K562 (cell line): ENCODE results near the gene NLRP4. TPM values are rescaled to one million over a fixed set of nuclear protein-coding genes. Genes with fewer than 3 reads are reported as not detected.
A peak's percentile ranks its signal among the peaks of the same experiment; 100 is the strongest.

Source experiments
- ATAC-seq: fragments of 200-7000 bp; cut with Tn5 transposase; 3 replicates; pipeline ENCODE4 v1.9.1; 2020; ENCODE audit warnings: moderate library complexity
- BruUV-seq: library from RNA; stranded (reverse); fragments of 400-500 nt; replicated peaks from 2 replicates; lab custom pipeline; 2021; lab: Mats Ljungman, UMichigan
- CTCF ChIA-PET: fragments of 300-600 bp; formaldehyde crosslinking; extraction: SDS; loops from one replicate; lab custom pipeline; 2021; ENCODE audit warnings: low intra/inter-chr PET ratio; lab: Yijun Ruan, JAX
- POLR2A ChIA-PET: fragments of 300-600, 350-650 bp; sonication (Branson Sonifier 250); formaldehyde crosslinking; extraction: SDS; loops from one replicate; lab custom pipeline; 2021; ENCODE audit warnings: antibody characterized with exemption, inconsistent platforms; lab: Yijun Ruan, JAX
- DNase-seq, 4 experiments: peaks; one replicate each; pipeline versions ENCODE4 v3.0.0 to v3.0.0-alpha.2; 2011 to 2018; ENCODE audit warnings: low spot score in 3 of 4, mixed read lengths in 3 of 4; ENCODE audit errors: extremely low read depth in 1 of 4
- FAIRE-seq: peaks from 2 replicates; lab custom pipeline; 2011; peaks lifted over from hg19 to GRCh38; lab: Jason Lieb, UNC
- H2AFZ ChIP-seq: 2 replicates; pipeline ENCODE4 v1.6.0; 2011; ENCODE audit warnings: low read depth, low read length, control low read depth, inconsistent platforms
- H3K27ac ChIP-seq: fragments of 200-600 bp; 3 replicates; pipeline ENCODE4 v1.8.0; 2011; ENCODE audit warnings: low read depth, mild to moderate bottlenecking, control low read depth, inconsistent platforms, low read length, moderate library complexity, mixed read lengths; ENCODE audit errors: extremely low read depth
- H3K27me3 ChIP-seq, 2 experiments: fragments of 300-600 bp in 1 of 2; 2 replicates in 1 of 2; 3 replicates in 1 of 2; pipeline versions ENCODE4 v1.6.0 to v1.8.0; 2011; ENCODE audit warnings: inconsistent platforms in 2 of 2, low read length in 2 of 2, mild to moderate bottlenecking in 1 of 2, mixed read lengths in 1 of 2, moderate library complexity in 1 of 2; ENCODE audit not compliant: control insufficient read depth in 2 of 2, insufficient read depth in 2 of 2
- H3K36me3 ChIP-seq: fragments of 300-600 bp; 3 replicates; pipeline ENCODE4 v1.8.0; 2011; ENCODE audit warnings: mild to moderate bottlenecking, low read length, inconsistent platforms; ENCODE audit not compliant: control insufficient read depth, insufficient read depth
- H3K4me1 ChIP-seq, 2 experiments: fragments of 200-600 bp in 1 of 2; replicated peaks in 1 of 2; 2 replicates in 1 of 2; 3 replicates in 1 of 2; pipeline versions ENCODE4 v1.5.1 to v1.8.0; 2011; ENCODE audit warnings: inconsistent platforms in 2 of 2, low read length in 2 of 2, mild to moderate bottlenecking in 1 of 2, mixed read lengths in 1 of 2, moderate library complexity in 1 of 2; ENCODE audit not compliant: control insufficient read depth in 2 of 2, insufficient read depth in 2 of 2
- H3K4me2 ChIP-seq: 2 replicates; pipeline ENCODE4 v1.6.1; 2011; ENCODE audit warnings: low read length, control low read depth, inconsistent platforms, mixed read lengths; ENCODE audit not compliant: insufficient read depth
- H3K4me3 ChIP-seq: fragments of 200-600 bp; sonication (generic), shearing (Covaris generic); 2 replicates; pipeline ENCODE4 v1.5.1; 2016; ENCODE audit warnings: control low read depth, inconsistent platforms
- H3K79me2 ChIP-seq: fragments of 200-600 bp; 3 replicates; pipeline ENCODE4 v1.8.0; 2011; ENCODE audit warnings: low read length, inconsistent platforms; ENCODE audit not compliant: control insufficient read depth, insufficient read depth
- H3K9ac ChIP-seq, 2 experiments: 2 replicates each; pipeline versions ENCODE4 v1.6.0 to v1.6.1; 2011; ENCODE audit warnings: low read depth in 2 of 2, low read length in 2 of 2, control low read depth in 1 of 2, inconsistent platforms in 1 of 2, mild to moderate bottlenecking in 1 of 2, mixed read lengths in 1 of 2; ENCODE audit not compliant: insufficient read depth in 1 of 2
- H3K9me1 ChIP-seq: one replicate; pipeline ENCODE4 v1.6.0; 2011; ENCODE audit warnings: inconsistent platforms, mild to moderate bottlenecking, low read length, moderate library complexity; ENCODE audit not compliant: control insufficient read depth, insufficient read depth
- H3K9me3 ChIP-seq: replicated peaks from 2 replicates; pipeline ENCODE4 v1.5.1; 2011; ENCODE audit warnings: low read depth, low read length, inconsistent platforms; ENCODE audit not compliant: control insufficient read depth, insufficient read depth
- H4K20me1 ChIP-seq: replicated peaks from 2 replicates; pipeline ENCODE4 v1.6.1; 2011; ENCODE audit warnings: low read length, inconsistent platforms, mixed read lengths; ENCODE audit not compliant: control insufficient read depth, insufficient read depth
- CTCF ChIP-seq, 3 experiments: IDR thresholded peaks in 2 of 3; conservative IDR thresholded peaks in 1 of 3; 2 replicates each; pipeline ENCODE4 v1.5.1; 2011 to 2012; ENCODE audit warnings: low read length in 3 of 3, mild to moderate bottlenecking in 3 of 3, control low read depth in 2 of 3, improper control_type of control experiment in 1 of 3, inconsistent platforms in 1 of 3, low read depth in 1 of 3, mixed read lengths in 1 of 3, moderate library complexity in 1 of 3; ENCODE audit not compliant: insufficient read depth in 2 of 3
- SMC3 ChIP-seq: conservative IDR thresholded peaks from 2 replicates; pipeline ENCODE4 v1.6.1; 2011; ENCODE audit warnings: low read depth, low read length, improper control_type of control experiment; ENCODE audit not compliant: insufficient read depth
- XRCC5 ChIP-seq: fragments of 200-400 bp; formaldehyde crosslinking; IDR thresholded peaks from 2 replicates; pipeline ENCODE4 v1.6.1; 2017; ENCODE audit warnings: low read depth, mild to moderate bottlenecking, low read length
- WGBS: fragments of 100-300 bp; shearing (Covaris generic); methylation state at CpG from one replicate; pipeline ENCODE4 v1.1.6; 2016; ENCODE audit warnings: low coverage, mixed read lengths; ENCODE audit not compliant: insufficient coverage; ENCODE audit errors: missing lambda C conversion rate; 5-methylcytosine and 5-hydroxymethylcytosine counted together
- in situ Hi-C: fragments of 300-500 bp; cut with MboI; formaldehyde crosslinking; loops from 4 replicates; pipeline ENCODE4 v1.15.0; 2018; ENCODE audit warnings: inconsistent platforms, mixed read lengths
- intact Hi-C: fragments of 100-400 bp; cut with micrococcal nuclease; formaldehyde crosslinking; loops from 2 replicates; pipeline ENCODE4 v1.14.2; 2022
- polyA plus RNA-seq, 8 experiments: library from polyadenylated mRNA; depleted of rRNA in 4 of 8; stranded (reverse) in 5 of 8; unstranded in 3 of 8; fragments of >200 nt; fragmentation: Nextera tagmentation in 2 of 8; fragmentation: Illumina TruSeq in 1 of 8; extraction: Ambion mirVana in 2 of 8; extraction: Trizol in 1 of 8; gene quantifications; 2 replicates each; pipeline versions ENCODE4 v1.2.1 to v1.2.3, GENCODE V29; 2011 to 2014; ENCODE audit warnings: inconsistent platforms in 1 of 8, missing spikeins in 1 of 8
- total RNA-seq, 7 experiments: library from RNA; depleted of rRNA in 6 of 7; stranded (reverse); fragments of >200 nt in 6 of 7; fragmentation: Illumina TruSeq in 2 of 7; extraction: Trizol in 2 of 7; gene quantifications; 2 replicates each; pipeline versions ENCODE4 v1.2.1 to v1.2.3, GENCODE V29; 2011 to 2021; ENCODE audit warnings: low replicate concordance in 1 of 7

NLRP4 gene
- total and polyA plus RNA-seq, 9 of the 15 experiments (the other 6 are each of a cell fraction or from before 2014, with no cell fraction given), result 0.03 to 0.14 (median 0.05) TPM; not detected in 3

- no peak overlapping the region for H3K9ac ChIP-seq
- FAIRE-seq (no peak), DNase-seq (peak in 3 of 4 experiments; percentile 15 to 28 (median 28)), ATAC-seq (peak; percentile 76)
- H3K36me3 ChIP-seq, result no peaks in the 10 kb centered on the region
- H3K9me3 ChIP-seq, result no peaks in the 10 kb centered on the region
- TF ChIP-seq SMC3 (0 out of 2 replicates have a peak, but pooled peaks have one; percentile 38), CTCF (IDR thresholded peaks at IDR 0.05 in 2 of 3, conservative IDR thresholded peaks at IDR 0.05 in 1 of 3; ENCODE audit: insufficient read depth in 2 of 3, low read depth in 1 of 3, low read length in 3 of 3) (peak; percentile 54 to 62 (median 59)), XRCC5 (no peak)
- H3K4me2 ChIP-seq, result no peak overlapping the region
- POLR2A ChIA-PET, result no interaction called here
- no peak overlapping the region; the same call in 1 of the 2 replicates for H2AFZ ChIP-seq
- H3K4me1 ChIP-seq, result no peaks in the 10 kb centered on the region
- BruUV-seq, result no TSS peak
- CTCF ChIA-PET, result interaction anchor here (0.6 kb wide), 1 partner anchor 417 kb away, joined by 3 read pairs; no protein-coding TSS in a partner anchor
- 2% methylated on average over 9 of the region's 9 CpGs for WGBS
- H3K4me3 ChIP-seq, result no peak overlapping the region
- no peaks in the 10 kb centered on the region for H4K20me1 ChIP-seq
- no peak overlapping the region for H3K27ac ChIP-seq
- H3K79me2 ChIP-seq, result no peaks in the 10 kb centered on the region
- intact Hi-C loops (no loop called here), in situ Hi-C loops (no loop called here)
- H3K27me3 ChIP-seq, result no peaks in the 10 kb centered on the region
- no peaks in the 10 kb centered on the region for H3K9me1 ChIP-seq
These were observed 77.4 kb downstream of the NLRP4 start for GRCh38 chr19:55913643-55914268.
